IPS-15b (cell line): ENCODE data around the gene PDCD6IP.
"Not testable (repeated sequence)": the region's sequence is repeated elsewhere in the genome, so short reads cannot be mapped to it uniquely, and the experiment has no call there.

Source experiments
- H3K27me3 ChIP-seq: one replicate; pipeline ENCODE4 v1.6.1; 2013; ENCODE audit warnings: low read length; ENCODE audit not compliant: control insufficient read depth, insufficient read depth
- H3K36me3 ChIP-seq: one replicate; pipeline ENCODE4 v1.6.1; 2013; ENCODE audit warnings: low read length; ENCODE audit not compliant: control insufficient read depth, insufficient read depth
- H3K4me1 ChIP-seq: one replicate; pipeline ENCODE4 v1.6.1; 2013; ENCODE audit warnings: mild to moderate bottlenecking, low read length; ENCODE audit not compliant: control insufficient read depth, insufficient read depth
- H3K4me3 ChIP-seq: one replicate; pipeline ENCODE4 v1.5.1; 2013; ENCODE audit warnings: low read depth, low read length
- H3K9ac ChIP-seq: one replicate; pipeline ENCODE4 v1.6.1; 2013; ENCODE audit warnings: low read depth, mild to moderate bottlenecking, low read length
- H3K9me3 ChIP-seq: one replicate; pipeline ENCODE4 v1.6.1; 2013; ENCODE audit warnings: mild to moderate bottlenecking, low read length; ENCODE audit not compliant: control insufficient read depth, insufficient read depth

The PDCD6IP gene

DNA sequence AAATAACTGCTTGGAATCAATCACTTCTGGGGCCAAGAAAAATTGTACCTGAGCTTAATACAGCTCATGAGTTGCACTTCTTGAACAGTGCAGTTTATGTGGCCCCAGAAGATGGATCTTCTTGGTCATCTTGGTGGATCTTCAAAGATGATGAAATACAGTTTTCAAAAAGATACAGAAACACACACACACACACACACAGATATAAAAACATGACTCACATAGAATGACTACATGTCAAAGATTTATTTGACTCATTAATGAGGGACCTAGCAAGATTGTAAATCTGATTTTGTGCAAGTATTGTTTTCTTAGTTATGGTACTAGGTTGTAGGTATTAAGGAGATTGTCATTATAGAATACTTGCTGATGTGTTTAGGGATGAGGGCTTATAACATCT, 32.6 kb downstream of the PDCD6IP start:
- no peak overlapping the region for H3K9ac ChIP-seq
- H3K27me3 ChIP-seq, result no peaks in the 10 kb centered on the region
- peaks cover 6% of the 10 kb centered on the region for H3K4me1 ChIP-seq
- H3K4me3 ChIP-seq, result no peak overlapping the region
- no peaks in the 10 kb centered on the region for H3K9me3 ChIP-seq
- H3K36me3 ChIP-seq, result no peaks in the 10 kb centered on the region

DNA sequence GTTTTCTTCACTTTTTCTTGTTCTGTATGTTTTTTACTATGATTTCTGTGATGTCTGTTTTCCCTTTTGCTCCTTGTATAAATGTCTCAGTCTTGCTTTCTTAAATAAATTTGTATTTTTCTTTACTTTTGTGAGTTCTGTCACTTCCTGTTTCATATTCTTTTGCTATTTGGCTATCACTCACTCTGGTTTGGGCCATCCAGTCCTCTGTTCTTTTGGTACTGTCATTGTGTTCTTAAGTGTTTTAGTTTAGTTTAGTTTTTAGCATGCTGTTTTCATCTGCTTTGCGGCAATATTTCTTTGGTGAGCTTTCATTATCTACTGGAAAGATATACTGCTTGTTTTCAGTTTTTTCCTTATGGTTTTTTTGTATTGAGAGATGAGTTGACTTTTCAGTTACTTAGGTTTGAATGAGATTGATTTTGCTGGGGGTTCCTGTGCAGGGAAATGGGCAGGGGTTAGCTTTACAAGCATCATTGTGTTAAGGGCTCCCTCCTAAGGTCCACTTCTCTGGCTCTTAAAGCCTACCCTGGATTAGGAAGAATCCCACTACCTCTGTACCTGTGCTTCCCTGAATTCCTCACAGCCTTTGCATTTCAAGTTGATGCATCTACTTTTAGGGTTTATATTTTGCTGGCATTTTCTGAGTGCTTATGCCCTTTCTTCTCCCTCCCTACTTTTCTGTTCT, 35.1 kb downstream of the PDCD6IP start:
- Histone ChIP-seq H3K9me3 (no peaks in the 10 kb centered on the region), H3K36me3 (no peaks in the 10 kb centered on the region), H3K27me3 (no peaks in the 10 kb centered on the region), H3K9ac (no peak overlapping the region), H3K4me3 (no peak overlapping the region), H3K4me1 (peaks cover 6% of the 10 kb centered on the region)

DNA sequence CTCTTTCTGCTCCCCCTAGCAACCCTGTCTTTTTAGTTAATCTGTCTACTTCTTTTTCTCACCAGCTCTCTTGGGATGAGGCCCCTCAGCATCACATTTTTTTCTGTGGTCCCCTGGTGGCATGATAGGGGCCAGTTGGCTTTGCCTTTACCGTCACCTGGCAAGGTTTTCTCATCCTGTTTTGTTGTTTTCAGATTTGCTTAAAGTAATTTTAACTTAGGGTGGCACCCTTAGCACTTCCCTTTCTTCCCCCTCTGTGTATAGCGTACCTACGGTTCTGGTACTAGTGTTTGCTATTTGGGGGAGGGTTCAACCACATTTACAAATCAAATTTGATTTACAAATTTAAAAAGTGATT, 35.6 kb downstream of the PDCD6IP start:
- H3K36me3 ChIP-seq, result peaks cover 2% of the 10 kb centered on the region
- H3K4me1 ChIP-seq, result peaks cover 6% of the 10 kb centered on the region
- no peaks in the 10 kb centered on the region for H3K9me3 ChIP-seq
- H3K4me3 ChIP-seq, result no peak overlapping the region
- H3K27me3 ChIP-seq, result no peaks in the 10 kb centered on the region
- no peak overlapping the region for H3K9ac ChIP-seq

DNA sequence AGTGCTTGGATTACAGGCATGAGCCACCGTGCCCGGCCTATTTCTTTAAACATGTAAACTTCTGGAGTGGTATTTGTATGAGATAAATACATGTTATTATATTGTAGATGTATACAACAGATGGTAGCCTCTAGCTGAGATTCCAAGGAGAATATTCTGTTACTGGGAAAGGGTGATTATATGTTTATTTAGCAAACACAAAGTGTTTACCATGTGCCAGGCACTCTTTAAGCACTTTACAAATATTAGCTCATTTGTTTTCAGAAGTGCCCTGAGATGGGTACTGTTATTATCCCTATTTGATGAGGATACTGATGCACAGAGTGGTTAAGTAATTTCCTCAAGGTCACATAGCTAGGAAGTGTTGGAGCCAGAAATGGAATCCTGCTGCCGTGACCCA, 38.8 kb downstream of the PDCD6IP start:
- not testable (repeated sequence) for H3K36me3 ChIP-seq, H3K4me3 ChIP-seq, H3K27me3 ChIP-seq, H3K9ac ChIP-seq, H3K9me3 ChIP-seq, H3K4me1 ChIP-seq

DNA sequence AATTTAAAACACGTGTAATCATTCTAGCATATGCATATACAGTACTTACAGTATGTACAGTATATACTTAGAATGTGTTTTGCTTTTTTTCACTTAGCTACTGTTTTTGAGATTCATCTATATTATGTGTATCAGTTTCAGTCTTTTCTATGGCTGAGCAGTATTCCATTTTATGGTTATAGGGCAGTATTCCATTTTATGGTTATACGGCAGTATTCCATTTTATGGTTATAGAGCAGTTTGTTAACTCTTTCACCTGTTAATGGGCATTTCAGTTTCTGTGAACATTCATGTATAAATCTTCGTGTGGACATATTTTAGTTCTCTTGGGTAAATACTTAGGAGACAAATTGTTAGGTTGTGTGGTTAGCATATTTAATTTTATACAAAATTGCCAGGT, 40.9 kb downstream of the PDCD6IP start:
- Histone ChIP-seq H3K9ac (no peak overlapping the region), H3K4me3 (no peak overlapping the region), H3K27me3 (no peaks in the 10 kb centered on the region), H3K9me3 (no peaks in the 10 kb centered on the region), H3K36me3 (peaks cover 2% of the 10 kb centered on the region), H3K4me1 (peaks cover under 1% of the 10 kb centered on the region)

DNA sequence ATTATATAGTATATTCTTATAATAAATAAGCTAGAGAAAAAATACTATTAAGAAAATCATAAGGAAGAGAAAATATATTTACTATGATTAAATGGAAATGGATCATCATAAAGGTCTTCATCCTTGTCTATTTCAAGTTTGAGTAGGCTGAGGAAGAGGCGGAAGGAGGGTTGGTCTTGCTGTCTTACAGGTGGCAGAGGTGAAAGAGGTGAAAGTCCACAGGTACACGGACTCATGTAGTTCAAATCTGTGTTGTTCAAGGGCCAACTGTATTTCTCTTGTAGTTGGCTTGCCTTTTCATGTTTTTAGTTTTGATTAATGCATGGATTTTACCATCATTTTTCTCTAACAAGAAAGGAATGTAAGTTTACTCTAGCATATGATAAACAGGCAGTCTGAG, 41.7 kb downstream of the PDCD6IP start:
- Histone ChIP-seq H3K27me3 (no peaks in the 10 kb centered on the region), H3K4me1 (no peaks in the 10 kb centered on the region), H3K9me3 (no peaks in the 10 kb centered on the region), H3K4me3 (no peak overlapping the region), H3K36me3 (peaks cover 2% of the 10 kb centered on the region), H3K9ac (no peak overlapping the region)

DNA sequence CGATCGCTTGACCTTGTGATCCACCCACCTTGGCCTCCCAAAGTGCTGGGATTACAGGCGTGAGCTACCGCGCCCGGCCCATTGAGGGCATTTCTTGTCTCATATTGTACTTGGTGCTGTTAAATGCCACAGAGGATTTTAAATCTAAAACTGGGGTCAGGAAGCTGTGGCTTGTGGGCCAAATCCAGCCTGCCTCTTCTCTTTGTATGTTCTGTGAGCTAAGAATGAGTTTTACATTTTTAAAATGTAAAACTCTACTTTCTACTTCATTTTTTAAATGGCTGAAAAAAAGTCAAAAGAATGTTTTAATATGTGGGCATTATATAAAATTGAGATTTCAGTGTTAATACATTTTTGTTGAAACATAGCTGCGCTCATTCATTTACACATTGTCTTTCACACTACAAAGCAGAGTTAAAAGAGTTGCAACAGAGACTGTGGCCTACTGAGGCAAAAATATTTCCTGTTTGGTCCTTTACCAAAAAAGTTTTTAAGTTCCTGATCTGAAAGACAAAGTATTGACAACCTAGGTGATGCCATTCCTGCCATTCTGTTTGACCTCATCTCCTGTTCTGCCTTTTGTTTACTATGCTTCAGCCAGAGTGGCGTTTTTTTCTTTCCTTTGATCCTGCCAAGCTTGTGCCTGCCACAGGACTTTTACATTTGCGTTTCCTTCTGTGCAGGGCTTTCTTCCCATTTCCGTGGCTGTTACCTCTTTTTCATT, 50.4 kb downstream of the PDCD6IP start:
- peaks cover 5% of the 10 kb centered on the region for H3K4me1 ChIP-seq
- H3K4me3 ChIP-seq, result no peak overlapping the region
- no peaks in the 10 kb centered on the region for H3K9me3 ChIP-seq
- no peaks in the 10 kb centered on the region for H3K27me3 ChIP-seq
- no peak overlapping the region for H3K9ac ChIP-seq
- no peaks in the 10 kb centered on the region for H3K36me3 ChIP-seq

DNA sequence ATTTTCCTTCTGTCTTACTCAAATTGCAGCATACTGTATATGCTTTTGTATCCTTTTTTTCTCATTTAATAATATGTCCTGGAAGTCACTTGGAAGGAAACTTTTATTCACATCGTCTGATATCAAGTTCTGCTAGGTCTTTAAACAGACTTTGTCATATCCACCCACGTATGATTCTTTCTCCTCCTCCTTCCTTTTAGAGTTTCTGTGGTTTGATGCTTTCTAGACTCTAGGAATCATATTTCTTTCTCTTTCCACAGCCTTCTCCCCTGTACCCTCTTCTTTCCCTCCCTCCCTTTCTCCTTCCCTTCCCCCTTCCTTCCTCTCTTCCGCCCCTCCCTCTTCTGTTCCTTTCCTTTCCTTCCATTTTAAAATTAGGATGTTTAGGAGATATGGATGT, 52.2 kb downstream of the PDCD6IP start:
- not testable (repeated sequence) for H3K9me3 ChIP-seq, H3K9ac ChIP-seq, H3K36me3 ChIP-seq, H3K27me3 ChIP-seq, H3K4me3 ChIP-seq
- peaks cover 10% of the 10 kb centered on the region for H3K4me1 ChIP-seq

DNA sequence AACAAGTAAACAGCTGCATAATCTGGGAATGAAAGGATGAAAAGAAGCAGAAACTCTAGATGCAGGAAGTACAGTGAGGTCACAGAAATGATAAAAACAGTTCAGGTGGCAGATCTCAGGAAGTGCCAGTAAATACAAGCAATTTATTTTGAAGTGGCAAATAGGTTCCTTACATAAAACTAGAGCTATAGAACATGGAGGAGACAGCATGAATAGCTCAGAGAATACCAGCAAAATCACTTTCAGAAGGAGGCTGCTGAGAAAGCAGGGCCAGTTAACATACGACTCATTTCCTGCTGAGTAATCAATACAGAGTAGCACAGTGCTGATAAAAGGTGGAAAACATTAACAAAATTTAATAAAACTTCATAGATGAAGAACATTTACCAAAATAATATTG, 57.0 kb downstream of the PDCD6IP start:
- not testable (repeated sequence) for H3K9me3 ChIP-seq, H3K4me3 ChIP-seq, H3K4me1 ChIP-seq, H3K27me3 ChIP-seq, H3K9ac ChIP-seq
- H3K36me3 ChIP-seq, result peaks cover 14% of the 10 kb centered on the region

DNA sequence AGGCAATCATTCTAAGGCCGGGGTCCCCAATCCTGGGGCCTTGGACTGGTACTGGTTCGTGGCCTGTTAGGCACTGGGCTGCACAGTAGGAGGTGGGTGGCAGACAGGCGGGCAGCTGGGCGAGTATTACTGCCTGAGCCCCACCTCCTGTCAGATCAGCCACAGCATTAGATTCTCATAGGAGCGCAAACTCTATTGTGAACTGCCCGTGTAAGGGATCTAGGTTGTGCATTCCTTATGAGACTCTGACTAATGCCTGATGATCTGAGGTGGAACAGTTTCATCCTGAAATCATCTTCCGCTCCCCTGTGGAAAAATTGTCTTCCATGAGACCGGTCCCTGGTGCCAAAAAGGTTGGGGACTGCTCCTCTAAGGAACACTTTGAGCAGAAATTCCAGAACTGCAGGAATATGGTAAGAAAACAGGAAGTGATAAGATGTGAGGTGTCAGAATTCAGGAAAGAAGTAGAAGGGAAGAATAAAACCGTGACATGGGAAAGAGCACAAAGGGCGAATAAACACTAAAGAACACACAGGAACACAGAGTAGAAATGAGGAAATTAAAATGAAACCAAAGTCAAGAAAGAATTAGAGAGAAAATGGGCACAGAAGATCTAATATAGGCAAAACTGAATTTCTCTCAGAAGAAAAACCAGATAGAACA, 57.6 kb downstream of the PDCD6IP start:
- no peak overlapping the region for H3K9ac ChIP-seq
- peaks cover 14% of the 10 kb centered on the region for H3K36me3 ChIP-seq
- H3K4me3 ChIP-seq, result no peak overlapping the region
- H3K4me1 ChIP-seq, result peaks cover 5% of the 10 kb centered on the region
- H3K9me3 ChIP-seq, result no peaks in the 10 kb centered on the region
- H3K27me3 ChIP-seq, result no peaks in the 10 kb centered on the region

DNA sequence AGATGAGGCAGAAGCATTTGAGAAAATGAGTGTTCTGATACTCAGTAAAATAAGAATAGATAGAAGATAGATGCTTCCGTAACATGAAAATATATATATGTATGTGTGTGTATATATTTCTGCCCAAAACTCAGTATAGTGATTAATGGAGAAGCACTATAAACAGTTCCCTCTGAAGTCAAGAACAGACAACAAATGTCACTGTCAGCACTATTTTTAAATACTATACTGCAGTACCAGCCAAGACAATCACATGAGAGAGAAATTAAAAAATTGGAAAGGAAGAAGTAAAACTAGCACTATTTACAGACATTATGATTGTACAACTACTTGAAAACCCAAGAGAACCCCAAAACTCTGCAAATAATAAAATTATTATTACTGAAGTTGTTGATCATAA, 59.3 kb downstream of the PDCD6IP start:
- H3K9me3 ChIP-seq, H3K4me1 ChIP-seq, H3K9ac ChIP-seq, H3K27me3 ChIP-seq, H3K4me3 ChIP-seq: not testable (repeated sequence)
- peaks cover 14% of the 10 kb centered on the region for H3K36me3 ChIP-seq

DNA sequence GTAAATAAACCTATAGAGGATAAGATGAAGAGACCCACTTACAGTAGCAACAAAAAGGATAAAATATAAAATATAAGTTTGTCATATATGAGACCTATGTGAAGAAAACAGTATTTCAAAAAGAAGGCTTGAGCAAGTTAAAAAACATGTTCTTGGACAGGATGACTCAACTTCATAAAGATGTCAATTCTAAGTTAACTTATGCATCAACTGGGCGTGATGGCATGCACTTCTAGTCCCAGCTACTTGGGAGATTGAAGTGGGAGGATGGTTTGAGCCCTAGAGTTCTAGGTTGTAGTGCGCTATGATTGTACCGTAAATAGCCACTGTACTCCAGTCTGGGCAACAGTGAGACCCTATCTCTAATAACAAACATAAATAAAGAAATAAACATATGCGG, 59.7 kb downstream of the PDCD6IP start:
- Histone ChIP-seq H3K4me3 (no peak overlapping the region), H3K36me3 (peaks cover 14% of the 10 kb centered on the region), H3K27me3 (no peaks in the 10 kb centered on the region), H3K9me3 (no peaks in the 10 kb centered on the region), H3K4me1 (peaks cover 5% of the 10 kb centered on the region), H3K9ac (no peak overlapping the region)
